ENCODE measurements around the gene GBA2.

GBA2 gene

DNA sequence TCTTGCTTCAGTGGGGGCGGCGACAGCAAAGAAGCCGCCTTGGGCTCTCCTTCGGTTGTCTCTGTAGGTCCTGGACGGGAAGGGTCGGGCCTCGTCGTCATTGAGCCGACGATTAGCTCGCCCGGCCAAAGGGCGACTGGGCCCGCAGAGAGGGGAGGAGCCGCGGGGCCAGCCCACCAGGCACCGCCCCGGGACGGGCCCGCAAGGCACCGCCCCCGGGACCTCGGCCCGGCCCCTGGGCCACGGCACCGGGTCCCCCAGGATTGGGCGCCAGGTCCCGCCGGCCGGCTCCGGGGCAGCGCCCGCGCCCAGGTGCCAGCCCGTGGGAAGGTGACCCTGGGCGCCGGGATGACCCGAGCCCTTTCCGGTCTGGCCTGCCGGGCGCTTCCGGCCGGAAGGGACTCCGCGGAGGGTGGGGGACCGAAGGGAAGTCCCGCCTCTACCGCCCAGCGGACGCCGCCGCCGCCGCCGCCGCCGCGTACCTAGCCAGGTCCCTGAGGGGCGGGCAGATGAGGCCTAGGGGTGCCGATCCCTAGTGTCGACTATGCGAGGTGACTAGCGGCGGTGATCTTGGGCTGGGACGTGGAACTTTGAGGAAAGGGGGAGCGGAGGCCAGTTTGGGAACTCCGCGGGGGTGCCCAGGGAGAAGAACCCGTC is at the start of gene GBA2, which contains the start of gene RGP1:
Gene GBA2, minus strand, starts transcription at position 371 of the 657 bp plus-strand sequence. CDS start 524 bp downstream, outside the sequence.
Gene RGP1, plus strand, starts transcription at position 430 of the 657 bp plus-strand sequence. CDS start 469 bp downstream, outside the sequence.
- peak; percentile 79 for DNase-seq (ENCODE audit: low spot score)

GRCh38 chr9:35797311-35798109 is 48.5 kb upstream of the GBA2 start:
- no peak for DNase-seq (ENCODE audit: low spot score)

DNA sequence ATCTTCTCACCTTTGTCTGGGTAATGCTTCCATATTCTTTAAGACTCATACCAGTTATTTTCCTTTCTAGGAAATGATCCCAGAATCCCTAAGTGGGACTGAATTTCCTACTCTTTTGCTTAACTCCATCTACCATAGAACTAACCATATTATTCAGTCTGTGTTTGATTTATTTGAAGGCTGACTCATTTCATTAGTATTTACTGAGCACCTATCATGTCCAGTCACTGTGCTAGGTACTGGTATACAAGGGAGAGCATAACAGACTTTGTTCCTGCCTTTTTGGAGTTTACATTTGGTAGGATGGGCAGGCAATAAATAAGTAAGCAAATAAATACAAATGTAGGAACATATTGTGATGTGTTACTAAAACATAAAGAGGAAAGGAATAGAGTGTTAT is 46.7 kb upstream of the GBA2 start:
- no peak for DNase-seq (ENCODE audit: low spot score)

GRCh38 chr9:35793461-35793860 is 44.4 kb upstream of the GBA2 start:
- no peak for DNase-seq (ENCODE audit: low spot score)

- DNase-seq (ENCODE audit: low spot score) = no peak
Observed at GRCh38 chr9:35792826-35793225, 43.8 kb upstream of the GBA2 start.

GRCh38 chr9:35792024-35792813 is 43.2 kb upstream of the GBA2 start:
- no peak for DNase-seq (ENCODE audit: low spot score)

- peak; percentile 62 for DNase-seq (ENCODE audit: low spot score)
Observed at GRCh38 chr9:35791297-35791921, 42.4 kb upstream of the GBA2 start, which contains the start of gene NPR2. NPR2 (plus strand) TSS chr9:35791591; CDS start chr9:35792409, 818 bp downstream.

GRCh38 chr9:35790385-35791296 is 41.6 kb upstream of the GBA2 start:
- DNase-seq (ENCODE audit: low spot score) = peak; percentile 92

- DNase-seq (ENCODE audit: low spot score) = no peak
Observed at GRCh38 chr9:35790025-35790384, 41.0 kb upstream of the GBA2 start.

DNA sequence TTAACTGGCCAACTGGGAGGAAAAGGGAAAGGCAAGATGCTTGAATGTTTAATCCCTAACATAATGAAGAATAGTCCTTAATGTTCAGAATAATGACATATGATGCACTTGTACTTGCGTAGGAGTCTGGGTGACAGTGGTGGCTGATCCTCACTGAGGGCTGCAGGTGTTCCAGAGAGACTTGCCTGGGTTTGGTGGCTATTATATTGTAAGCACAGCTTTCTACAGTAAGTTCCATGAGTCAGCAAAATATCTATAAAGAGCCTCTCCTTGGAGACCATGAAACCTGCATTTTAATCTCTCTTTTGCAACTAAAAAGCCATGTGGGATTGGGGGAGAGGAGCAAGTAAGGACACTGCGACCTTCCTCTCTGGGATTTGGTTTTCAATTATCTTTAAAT is 40.5 kb upstream of the GBA2 start:
- DNase-seq (ENCODE audit: low spot score) = no peak

DNA sequence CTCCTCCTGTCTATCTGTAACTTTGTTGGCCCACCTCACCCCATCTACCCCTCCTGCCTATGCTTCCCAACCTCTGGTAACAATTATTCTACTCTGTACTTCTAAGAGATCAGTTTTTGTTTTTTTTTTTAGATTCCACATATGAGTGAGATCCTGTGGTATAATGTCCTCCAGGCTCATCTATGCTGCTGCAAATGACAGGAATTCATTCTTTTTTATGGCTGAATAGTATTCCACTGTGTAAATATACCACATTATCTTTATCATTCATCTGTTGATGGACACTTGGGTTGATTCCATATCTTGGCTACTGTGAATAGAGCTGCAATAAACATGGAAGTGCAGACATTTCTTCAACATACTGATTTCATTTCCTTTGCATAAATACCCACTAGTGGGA is 34.4 kb upstream of the GBA2 start:
- DNase-seq (ENCODE audit: low spot score) = no peak

DNA sequence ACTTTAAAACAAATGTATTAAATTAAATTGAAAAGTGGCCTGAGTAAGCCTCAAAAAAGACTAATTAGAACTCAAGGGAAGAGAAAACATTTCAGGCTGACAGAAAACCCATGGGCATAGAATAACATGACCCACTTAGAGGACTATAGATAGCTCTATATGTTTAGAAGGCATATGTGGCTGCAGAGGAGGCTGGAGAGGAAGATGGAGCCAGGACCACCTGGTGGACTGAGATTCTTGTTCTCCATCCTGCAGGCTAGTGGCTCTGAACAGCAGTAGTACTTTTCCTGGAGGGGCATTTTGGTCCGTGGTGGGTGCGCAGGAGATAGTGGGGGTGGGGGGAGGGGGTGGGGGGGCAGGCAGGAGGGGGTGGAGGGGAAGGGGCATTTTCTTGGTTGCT is 32.0 kb upstream of the GBA2 start:
- no peak for DNase-seq (ENCODE audit: low spot score)

GRCh38 chr9:35778496-35778895 is 29.5 kb upstream of the GBA2 start:
- DNase-seq (ENCODE audit: low spot score) = no peak

DNA sequence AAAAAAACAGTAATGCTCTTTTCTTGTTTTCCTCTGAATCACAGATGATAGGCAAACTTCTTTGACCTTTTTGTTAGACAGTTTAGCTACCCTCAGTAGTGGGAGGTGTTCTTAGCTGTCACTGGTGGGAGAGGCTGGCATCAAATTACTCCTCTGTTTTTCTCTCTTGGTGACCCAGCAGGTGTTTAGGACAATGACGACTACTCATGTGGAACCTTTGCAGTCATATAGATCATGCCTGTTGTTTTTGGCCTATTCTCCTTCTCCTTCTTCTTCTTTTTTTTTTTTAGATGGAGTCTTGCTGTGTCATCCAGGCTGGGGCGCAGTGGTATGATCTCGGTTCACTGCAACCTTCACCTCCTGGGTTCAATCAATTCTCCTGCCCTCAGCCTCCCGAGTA is 27.0 kb upstream of the GBA2 start:
- no peak for DNase-seq (ENCODE audit: low spot score)

DNA sequence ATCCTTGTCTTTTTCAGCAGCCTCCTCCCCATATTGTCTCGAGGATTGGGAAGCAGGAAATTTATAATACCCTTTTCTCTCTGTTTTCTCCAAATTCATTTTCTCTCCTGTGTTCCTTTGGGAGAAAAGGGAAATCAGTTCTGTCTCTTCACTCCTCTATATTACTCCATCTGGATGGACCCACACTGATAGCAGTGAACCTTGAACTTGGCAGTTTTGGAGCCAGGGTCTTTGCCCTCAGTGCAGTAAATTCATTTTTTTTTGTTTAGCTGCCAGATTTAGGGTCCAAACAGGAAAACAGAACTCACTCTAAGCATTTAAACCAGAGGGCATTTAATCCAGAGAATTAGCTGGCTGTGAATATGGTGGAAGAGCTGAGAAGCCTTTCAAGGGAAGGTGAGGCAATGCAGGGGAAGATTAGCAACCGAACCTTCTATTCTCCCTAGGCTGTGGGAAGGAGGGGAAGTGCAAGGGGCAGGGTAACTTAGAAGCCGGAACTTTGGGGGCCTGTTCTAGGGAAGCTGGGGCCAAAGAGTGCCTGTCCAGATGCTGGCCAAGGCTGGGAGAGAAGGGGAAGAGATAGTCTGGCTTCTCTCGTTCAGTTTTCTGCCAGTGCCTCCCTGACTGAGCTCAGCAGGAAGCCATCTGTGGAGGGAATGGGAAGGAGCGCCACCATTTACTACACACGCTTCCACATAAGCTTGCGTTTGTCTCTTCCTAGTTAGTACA is 26.0 kb upstream of the GBA2 start:
- DNase-seq (ENCODE audit: low spot score) = no peak

DNA sequence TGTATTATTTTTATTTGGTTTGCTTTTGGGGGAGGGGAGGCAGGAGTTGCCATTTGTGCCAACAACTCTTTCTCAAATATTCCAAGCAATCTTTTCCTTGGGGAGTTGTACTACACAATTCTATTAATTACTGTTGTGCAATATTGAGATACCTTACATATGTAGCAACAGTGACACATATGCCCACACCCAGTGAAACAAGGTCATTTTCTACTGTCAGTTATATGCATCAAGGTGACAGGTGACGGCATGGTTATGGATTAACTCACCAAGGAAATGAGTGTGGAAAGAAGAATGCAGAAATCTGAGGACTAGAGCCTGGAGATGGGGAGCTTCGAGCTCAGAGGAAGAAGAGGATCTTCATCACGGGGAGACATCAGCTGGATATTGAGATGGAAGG is 22.9 kb upstream of the GBA2 start:
- no peak for DNase-seq (ENCODE audit: low spot score)

DNA sequence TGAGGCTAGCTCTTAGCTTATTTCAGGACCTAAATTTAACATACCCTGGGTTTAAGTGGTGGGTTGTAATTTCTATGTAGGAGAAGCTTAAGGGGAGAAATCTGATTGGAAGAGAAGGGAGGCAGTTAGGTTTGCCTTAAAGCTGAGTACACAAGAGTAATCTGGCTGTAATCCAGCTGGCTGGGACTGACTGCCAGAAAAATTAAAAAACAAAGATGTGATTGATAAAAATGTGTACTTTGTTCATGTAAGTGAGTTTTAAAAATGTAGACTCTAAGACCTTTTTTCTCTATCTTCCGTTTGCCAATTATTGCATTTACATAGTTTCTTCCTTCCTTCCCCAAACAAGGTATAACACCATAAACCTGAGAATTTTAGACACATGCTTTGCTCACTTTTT is 22.5 kb upstream of the GBA2 start:
- DNase-seq (ENCODE audit: low spot score) = no peak

DNA sequence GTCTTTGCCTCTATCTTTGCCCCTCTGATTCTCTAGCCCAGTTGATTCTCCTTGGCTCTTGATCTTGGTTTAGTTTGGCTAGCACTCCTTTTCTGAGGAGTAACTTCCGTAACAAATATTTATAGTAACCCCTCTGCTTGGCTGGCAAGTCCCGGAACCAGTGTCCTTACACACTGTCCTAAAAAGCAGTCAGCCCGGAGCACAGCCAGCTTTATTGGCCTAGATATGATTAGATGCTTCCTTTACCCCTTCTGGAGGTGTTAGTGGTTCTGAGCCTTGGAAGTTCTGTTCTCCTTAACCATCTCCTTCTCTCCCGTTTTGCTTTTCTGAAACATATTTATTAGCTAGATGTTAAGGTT is 22.0 kb upstream of the GBA2 start:
- no peak for DNase-seq (ENCODE audit: low spot score)

GRCh38 chr9:35769763-35770162 is 20.7 kb upstream of the GBA2 start:
- DNase-seq (ENCODE audit: low spot score) = no peak

GRCh38 chr9:35767458-35767857 is 18.4 kb upstream of the GBA2 start:
- no peak for DNase-seq (ENCODE audit: low spot score)

GRCh38 chr9:35766997-35767396 is 18.0 kb upstream of the GBA2 start:
- DNase-seq (ENCODE audit: low spot score) = no peak

All from AG08395 (cell line).